K562 (cell line): Measurements from ENCODE around the gene LYSMD1. TPM values are rescaled to one million over a fixed set of nuclear protein-coding genes. Genes with fewer than 3 reads are reported as not detected.

Experiments
- ZBTB8A ChIP-seq: fragments of 450-650 bp; IDR thresholded peaks from 2 replicates; pipeline ENCODE4 v1.6.1; 2018; ENCODE audit warnings: mild to moderate bottlenecking, moderate library complexity; ENCODE audit not compliant: partially characterized antibody
- polyA plus RNA-seq, 8 experiments: library from polyadenylated mRNA; depleted of rRNA in 4 of 8; stranded (reverse) in 5 of 8; unstranded in 3 of 8; fragments of >200 nt; fragmentation: Nextera tagmentation in 2 of 8; fragmentation: Illumina TruSeq in 1 of 8; extraction: Ambion mirVana in 2 of 8; extraction: Trizol in 1 of 8; gene quantifications; 2 replicates each; pipeline versions ENCODE4 v1.2.1 to v1.2.3, GENCODE V29; 2011 to 2014; ENCODE audit warnings: inconsistent platforms in 1 of 8, missing spikeins in 1 of 8
- total RNA-seq, 7 experiments: library from RNA; depleted of rRNA in 6 of 7; stranded (reverse); fragments of >200 nt in 6 of 7; fragmentation: Illumina TruSeq in 2 of 7; extraction: Trizol in 2 of 7; gene quantifications; 2 replicates each; pipeline versions ENCODE4 v1.2.1 to v1.2.3, GENCODE V29; 2011 to 2021; ENCODE audit warnings: low replicate concordance in 1 of 7
- TF ChIP-seq, protein P1 (sequence below): fragments of 450-650 bp; IDR thresholded peaks from 2 replicates; pipeline ENCODE4 v1.6.1; 2016
- TF ChIP-seq, protein P2 (sequence below): fragments of 450-650 bp; IDR thresholded peaks from 2 replicates; pipeline ENCODE4 v1.6.1; 2018; ENCODE audit warnings: mild to moderate bottlenecking, low read depth; ENCODE audit not compliant: partially characterized antibody
- TF ChIP-seq, protein P3 (sequence below): sonication (generic); formaldehyde crosslinking; IDR thresholded peaks from 2 replicates; pipeline ENCODE4 v1.8.1; 2023; ENCODE audit warnings: mild to moderate bottlenecking, missing genetic modification reagents

The LYSMD1 gene
- total and polyA plus RNA-seq, 9 of the 15 experiments (the other 6 are each of a cell fraction or from before 2014, with no cell fraction given): 2.2 to 9.4 (median 6.0) TPM

DNA sequence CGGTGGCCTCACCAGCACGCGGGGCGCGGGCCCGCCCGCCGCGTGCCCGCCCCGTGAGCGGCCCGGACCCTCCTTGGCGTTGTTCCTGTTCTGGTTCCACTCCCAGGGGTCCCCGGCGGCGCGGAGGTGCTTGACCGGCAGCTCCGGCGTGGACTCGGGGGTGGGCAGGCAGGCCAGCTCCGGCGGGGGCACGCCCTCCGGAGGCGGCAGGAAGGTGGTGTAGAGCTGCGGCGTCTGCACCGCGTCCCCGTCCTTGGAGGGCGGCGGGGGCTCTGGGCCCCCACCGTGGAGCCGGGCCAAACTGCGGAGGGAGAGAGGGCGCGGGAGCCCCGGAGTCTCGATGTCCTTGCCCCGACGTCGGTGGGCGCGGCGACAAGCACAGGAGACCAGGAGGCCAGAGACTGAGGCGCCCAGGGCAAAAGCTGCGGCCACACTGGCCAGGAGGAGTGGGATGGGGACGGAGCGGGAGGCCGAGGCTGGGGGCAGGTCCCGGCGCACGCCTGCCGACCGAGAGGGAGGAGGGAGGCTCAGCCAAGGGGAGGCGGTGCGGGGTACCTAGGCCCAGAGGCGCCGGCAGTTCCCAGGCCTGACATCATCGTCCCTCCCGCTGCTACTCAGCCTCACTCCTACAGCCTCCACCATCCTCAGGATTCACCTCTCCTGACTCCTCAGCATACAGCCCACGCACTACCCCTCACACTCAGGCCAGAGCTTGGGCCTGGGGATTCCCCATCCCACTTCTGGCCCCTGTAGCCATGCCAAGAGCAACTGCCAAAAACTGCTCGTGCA lies 32.5 kb downstream of the LYSMD1 start (continued):
- TF ChIP-seq, protein P1, sequence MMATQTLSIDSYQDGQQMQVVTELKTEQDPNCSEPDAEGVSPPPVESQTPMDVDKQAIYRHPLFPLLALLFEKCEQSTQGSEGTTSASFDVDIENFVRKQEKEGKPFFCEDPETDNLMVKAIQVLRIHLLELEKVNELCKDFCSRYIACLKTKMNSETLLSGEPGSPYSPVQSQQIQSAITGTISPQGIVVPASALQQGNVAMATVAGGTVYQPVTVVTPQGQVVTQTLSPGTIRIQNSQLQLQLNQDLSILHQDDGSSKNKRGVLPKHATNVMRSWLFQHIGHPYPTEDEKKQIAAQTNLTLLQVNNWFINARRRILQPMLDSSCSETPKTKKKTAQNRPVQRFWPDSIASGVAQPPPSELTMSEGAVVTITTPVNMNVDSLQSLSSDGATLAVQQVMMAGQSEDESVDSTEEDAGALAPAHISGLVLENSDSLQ: no peak
- TF ChIP-seq, protein P2, sequence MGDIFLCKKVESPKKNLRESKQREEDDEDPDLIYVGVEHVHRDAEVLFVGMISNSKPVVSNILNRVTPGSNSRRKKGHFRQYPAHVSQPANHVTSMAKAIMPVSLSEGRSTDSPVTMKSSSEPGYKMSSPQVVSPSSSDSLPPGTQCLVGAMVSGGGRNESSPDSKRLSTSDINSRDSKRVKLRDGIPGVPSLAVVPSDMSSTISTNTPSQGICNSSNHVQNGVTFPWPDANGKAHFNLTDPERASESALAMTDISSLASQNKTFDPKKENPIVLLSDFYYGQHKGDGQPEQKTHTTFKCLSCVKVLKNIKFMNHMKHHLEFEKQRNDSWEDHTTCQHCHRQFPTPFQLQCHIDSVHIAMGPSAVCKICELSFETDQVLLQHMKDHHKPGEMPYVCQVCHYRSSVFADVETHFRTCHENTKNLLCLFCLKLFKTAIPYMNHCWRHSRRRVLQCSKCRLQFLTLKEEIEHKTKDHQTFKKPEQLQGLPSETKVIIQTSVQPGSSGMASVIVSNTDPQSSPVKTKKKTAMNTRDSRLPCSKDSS: no peak
- TF ChIP-seq, protein P3, sequence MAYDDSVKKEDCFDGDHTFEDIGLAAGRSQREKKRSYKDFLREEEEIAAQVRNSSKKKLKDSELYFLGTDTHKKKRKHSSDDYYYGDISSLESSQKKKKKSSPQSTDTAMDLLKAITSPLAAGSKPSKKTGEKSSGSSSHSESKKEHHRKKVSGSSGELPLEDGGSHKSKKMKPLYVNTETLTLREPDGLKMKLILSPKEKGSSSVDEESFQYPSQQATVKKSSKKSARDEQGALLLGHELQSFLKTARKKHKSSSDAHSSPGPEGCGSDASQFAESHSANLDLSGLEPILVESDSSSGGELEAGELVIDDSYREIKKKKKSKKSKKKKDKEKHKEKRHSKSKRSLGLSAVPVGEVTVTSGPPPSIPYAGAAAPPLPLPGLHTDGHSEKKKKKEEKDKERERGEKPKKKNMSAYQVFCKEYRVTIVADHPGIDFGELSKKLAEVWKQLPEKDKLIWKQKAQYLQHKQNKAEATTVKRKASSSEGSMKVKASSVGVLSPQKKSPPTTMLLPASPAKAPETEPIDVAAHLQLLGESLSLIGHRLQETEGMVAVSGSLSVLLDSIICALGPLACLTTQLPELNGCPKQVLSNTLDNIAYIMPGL (CRISPR knock-in tag): no peak
- no peak for TF ChIP-seq ZBTB8A
